A549 (cell line): ENCODE data around the gene LYSMD1. TPM values are rescaled to one million over a fixed set of nuclear protein-coding genes. Genes with fewer than 3 reads are reported as not detected.
A peak's percentile ranks its signal among the peaks of the same experiment; 100 is the strongest.
"Not testable (repeated sequence)": the region's sequence is repeated elsewhere in the genome, so short reads cannot be mapped to it uniquely, and the experiment has no call there.

Experiments used
- ATAC-seq, 2 experiments: fragments of 200-7000 bp in 1 of 2; fragments of >200 bp in 1 of 2; cut with Nextera tagmentation in 1 of 2; cut with Tn5 transposase in 1 of 2; 3 replicates each; pipeline versions ENCODE4 v1.8.0 to v1.9.1; 2018 to 2020; ENCODE audit warnings: mild to moderate bottlenecking in 1 of 2, moderate library complexity in 1 of 2
- CTCF ChIA-PET: fragments of 300-600 bp; sonication (Branson Sonifier 250); formaldehyde crosslinking; extraction: SDS; loops from one replicate; lab custom pipeline; 2021; ENCODE audit warnings: antibody characterized with exemption, inconsistent platforms; lab: Yijun Ruan, JAX
- POLR2A ChIA-PET: fragments of 350-600 bp; formaldehyde crosslinking; extraction: SDS; loops from one replicate; lab custom pipeline; 2021; ENCODE audit warnings: antibody characterized with exemption, inconsistent platforms; lab: Yijun Ruan, JAX
- DNase-seq, 2 experiments: peaks; one replicate each; pipeline versions ENCODE4 v3.0.0 to v3.0.0-alpha.2; 2011 to 2016; ENCODE audit warnings: low read depth in 1 of 2, low spot score in 1 of 2
- FAIRE-seq: peaks from 2 replicates; lab custom pipeline; 2011; peaks lifted over from hg19 to GRCh38; lab: Jason Lieb, UNC
- H3K27ac ChIP-seq, 2 experiments: fragments of >200 bp; sonication (Bioruptor Twin); formaldehyde crosslinking; 3 replicates each; pipeline ENCODE4 v1.5.1; 2016 to 2017
- H3K4me1 ChIP-seq: fragments of >200 bp; sonication (Bioruptor Twin); formaldehyde crosslinking; 3 replicates; pipeline ENCODE4 v1.6.1; 2016
- H3K4me2 ChIP-seq: fragments of >200 bp; sonication (Bioruptor Twin); formaldehyde crosslinking; 3 replicates; pipeline ENCODE4 v1.6.1; 2016
- H3K4me3 ChIP-seq: fragments of >200 bp; sonication (Bioruptor Twin); formaldehyde crosslinking; 3 replicates; pipeline ENCODE4 v1.5.1; 2016
- H3K9me3 ChIP-seq: fragments of >200 bp; sonication (Bioruptor Twin); formaldehyde crosslinking; 3 replicates; pipeline ENCODE4 v1.6.1; 2016
- BHLHE40 ChIP-seq: IDR thresholded peaks from 2 replicates; pipeline ENCODE4 v1.6.1; 2012; ENCODE audit warnings: low read depth, low read length, inconsistent platforms
- CEBPB ChIP-seq, 2 experiments: fragments of >200 bp in 1 of 2; sonication (Bioruptor Twin) in 1 of 2; formaldehyde crosslinking in 1 of 2; IDR thresholded peaks; 2 replicates each; pipeline ENCODE4 v1.6.1; 2012 to 2016
- CHD2 ChIP-seq: fragments of 150-350 bp; IDR thresholded peaks from 2 replicates; pipeline ENCODE4 v1.6.1; 2014; ENCODE audit warnings: low read length; ENCODE audit not compliant: partially characterized antibody
- CHD4 ChIP-seq: fragments of 200-600 bp; sonication (generic); IDR thresholded peaks from 2 replicates; pipeline ENCODE4 v1.6.1; 2016; ENCODE audit warnings: antibody characterized with exemption, mild to moderate bottlenecking, borderline replicate concordance
- CTCF ChIP-seq: fragments of >200 bp; sonication (Bioruptor Twin); formaldehyde crosslinking; IDR thresholded peaks from 3 replicates; pipeline ENCODE4 v1.5.1; 2016
- EHF ChIP-seq: fragments of 250-450 bp; sonication (Bioruptor Pico); IDR thresholded peaks from 2 replicates; pipeline ENCODE4 v1.5.0; 2020; ENCODE audit warnings: mild to moderate bottlenecking
- EP300 ChIP-seq, 2 experiments: fragments of >200 bp; sonication (Bioruptor Twin); formaldehyde crosslinking; IDR thresholded peaks; 2 replicates in 1 of 2; 3 replicates in 1 of 2; pipeline ENCODE4 v1.6.1; 2016 to 2017
- FOSL2 ChIP-seq, 2 experiments: fragments of 450-650 bp in 1 of 2; fragments of >200 bp in 1 of 2; sonication (Bioruptor Twin) in 1 of 2; formaldehyde crosslinking; IDR thresholded peaks; 2 replicates each; pipeline versions ENCODE4 v1.5.0 to v1.6.1; 2016 to 2020; ENCODE audit warnings: mild to moderate bottlenecking in 1 of 2, moderate library complexity in 1 of 2
- GATA3 ChIP-seq: IDR thresholded peaks from 2 replicates; pipeline ENCODE4 v1.6.1; 2012; ENCODE audit warnings: borderline replicate concordance
- HDAC2 ChIP-seq: fragments of 200-600 bp; sonication (generic); IDR thresholded peaks from 2 replicates; pipeline ENCODE4 v1.6.1; 2016
- HES2 ChIP-seq: fragments of >200 bp; sonication (Bioruptor Twin); formaldehyde crosslinking; IDR thresholded peaks from 2 replicates; pipeline ENCODE4 v1.6.1; 2016
- HOXB13 ChIP-seq: fragments of 250-450 bp; sonication (Bioruptor Pico); IDR thresholded peaks from 2 replicates; pipeline ENCODE4 v1.5.0; 2020; ENCODE audit warnings: low read depth, mild to moderate bottlenecking, moderate library complexity
- JUN ChIP-seq, 2 experiments: fragments of >200 bp; sonication (Bioruptor Twin); formaldehyde crosslinking; IDR thresholded peaks; 2 replicates in 1 of 2; 3 replicates in 1 of 2; pipeline ENCODE4 v1.6.1; 2016 to 2017
- JUNB ChIP-seq: fragments of >200 bp; sonication (Bioruptor Twin); formaldehyde crosslinking; IDR thresholded peaks from 2 replicates; pipeline ENCODE4 v1.6.1; 2016
- KDM1A ChIP-seq: fragments of 200-600 bp; sonication (generic); IDR thresholded peaks from 2 replicates; pipeline ENCODE4 v1.6.1; 2016; ENCODE audit warnings: low read depth, mild to moderate bottlenecking
- MAX ChIP-seq: IDR thresholded peaks from 2 replicates; pipeline ENCODE4 v1.6.1; 2012
- MAZ ChIP-seq: fragments of 150-350 bp; IDR thresholded peaks from 2 replicates; pipeline ENCODE4 v1.6.1; 2014; ENCODE audit warnings: antibody characterized with exemption, low read depth, low read length, borderline replicate concordance
- MYC ChIP-seq: IDR thresholded peaks from 2 replicates; pipeline ENCODE4 v1.6.1; 2012; ENCODE audit warnings: mild to moderate bottlenecking, inconsistent platforms, low read length, improper control_type of control experiment, borderline replicate concordance
- NR3C1 ChIP-seq: fragments of >200 bp; sonication (Bioruptor Twin); formaldehyde crosslinking; IDR thresholded peaks from 3 replicates; pipeline ENCODE4 v1.6.1; 2017
- POLR2AphosphoS2 ChIP-seq: conservative IDR thresholded peaks from 2 replicates; pipeline ENCODE4 v1.6.1; 2012; ENCODE audit warnings: low read length, improper control_type of control experiment, inconsistent platforms
- RAD21 ChIP-seq, 2 experiments: fragments of >200 bp in 1 of 2; sonication (Bioruptor Twin) in 1 of 2; formaldehyde crosslinking in 1 of 2; IDR thresholded peaks in 1 of 2; conservative IDR thresholded peaks in 1 of 2; 2 replicates in 1 of 2; 3 replicates in 1 of 2; pipeline ENCODE4 v1.6.1; 2012 to 2018; ENCODE audit warnings: inconsistent platforms in 1 of 2
- RARB ChIP-seq: fragments of 250-450 bp; sonication (Bioruptor Pico); IDR thresholded peaks from 2 replicates; pipeline ENCODE4 v1.8.0; 2021; ENCODE audit warnings: mild to moderate bottlenecking, moderate library complexity
- SMC3 ChIP-seq: fragments of >200 bp; sonication (Bioruptor Twin); formaldehyde crosslinking; IDR thresholded peaks from 3 replicates; pipeline ENCODE4 v1.6.1; 2018; ENCODE audit warnings: inconsistent platforms
- TP53 ChIP-seq: fragments of 250-450 bp; sonication (Bioruptor Pico); IDR thresholded peaks from 2 replicates; pipeline ENCODE4 v1.5.0; 2021; ENCODE audit warnings: mild to moderate bottlenecking, moderate library complexity
- WGBS: methylation state at CpG from one replicate; pipeline ENCODE4 v1.1.6; 2017; ENCODE audit errors: missing lambda C conversion rate; 5-methylcytosine and 5-hydroxymethylcytosine counted together
- polyA plus RNA-seq, 4 experiments: library from polyadenylated mRNA; depleted of rRNA in 3 of 4; stranded (reverse); fragments of >200 nt; fragmentation: RNase III in 1 of 4; extraction: RNeasy Plus Mini Kit Qiagen cat#74134 plus additional on column Dnase treatment in 1 of 4; gene quantifications; 2 replicates in 3 of 4; 3 replicates in 1 of 4; pipeline ENCODE4 v1.2.3, GENCODE V29; 2011 to 2017

Gene LYSMD1
- polyA plus RNA-seq, 2 of the 4 experiments (the other 2 are of a cell fraction) = 7.0 to 10.5 TPM

- H3K9me3 ChIP-seq = no peaks in the 10 kb centered on the region
- peak overlapping the region; percentile 95 for H3K27ac ChIP-seq
- no peak for TF ChIP-seq FOSL2 (IDR thresholded peaks at IDR 0.05)
- peak; percentile 39 for TF ChIP-seq FOSL2 (CRISPR knock-in tag; IDR thresholded peaks at IDR 0.05)
- peak; percentile 67; the same call in 1 of the 2 replicates for TF ChIP-seq KDM1A
- TF ChIP-seq CHD4 = peak; percentile 63; the same call in 1 of the 2 replicates
- no peak for TF ChIP-seq POLR2AphosphoS2
- no peak for TF ChIP-seq MAZ
- ChIA-PET POLR2A (interaction anchor here (1.4 kb wide), 1 partner anchor 8 kb away, joined by 7 read pairs; the partner anchor contains the start of gene VPS72), CTCF (interaction anchor here (1.2 to 5.8 kb wide), 3 partner anchors 28 to 53 kb away, joined by 3 to 48 read pairs (median 4); no protein-coding TSS in a partner anchor)
- peaks cover 30% of the 10 kb centered on the region for H3K4me1 ChIP-seq
- peak overlapping the region; percentile 78 for H3K4me3 ChIP-seq
- H3K4me2 ChIP-seq = peak overlapping the region; percentile 87
- 1% methylated on average over 10 of the region's 10 CpGs for WGBS
- no peak for FAIRE-seq
- peak in 1 of 2 experiments; percentile 65 for DNase-seq
- ATAC-seq = peak in 1 of 2 experiments; percentile 5; a peak in 3 of 6 replicates
These were observed 32.2 kb upstream of the LYSMD1 start for GRCh38 chr1:151197863-151198253.

- WGBS = 14% methylated on average over 14 of the region's 14 CpGs
- no peak for TF ChIP-seq HES2
- peak; percentile 86 for TF ChIP-seq CTCF
- TF ChIP-seq SMC3 = peak; percentile 70
- TF ChIP-seq HDAC2 = no peak
- TF ChIP-seq CHD2 = no peak
- TF ChIP-seq NR3C1 = no peak
- peak; percentile 33; the same call in 1 of the 2 replicates for TF ChIP-seq MAX
- peak; percentile 72 to 75 for TF ChIP-seq RAD21 (conservative IDR thresholded peaks at IDR 0.05 in 1 of 2, IDR thresholded peaks at IDR 0.05 in 1 of 2)
- Histone ChIP-seq H3K4me2 (peak overlapping the region; percentile 82), H3K4me1 (peaks cover 29% of the 10 kb centered on the region), H3K4me3 (peak overlapping the region; percentile 45), H3K9me3 (no peaks in the 10 kb centered on the region), H3K27ac (peak overlapping the region; percentile 93 to 95)
- ATAC-seq (peak; percentile 60 to 64; a peak in 5 of 6 replicates), DNase-seq (peak; percentile 69 to 93), FAIRE-seq (no peak)
- ChIA-PET POLR2A (interaction anchor here (0.7 to 1.7 kb wide), 3 partner anchors 12 to 85 kb away, joined by 4 to 8 read pairs (median 6); partner anchors contain the start of genes PSMD4 and ZNF687), CTCF (interaction anchor here (0.6 to 5.8 kb wide), 16 partner anchors 18 to 1263 kb away, joined by 3 to 48 read pairs (median 4); partner anchors contain the start of genes PSMD4 and ZNF687)
These were observed 30.6 kb upstream of the LYSMD1 start for GRCh38 chr1:151196292-151196800.

GRCh38 chr1:151194894-151195594, 29.3 kb upstream of the LYSMD1 start:
- Histone ChIP-seq H3K27ac (peak overlapping the region; percentile 93 to 95), H3K4me2 (peak overlapping the region; percentile 82), H3K4me1 (peaks cover 22% of the 10 kb centered on the region), H3K4me3 (peak overlapping the region; percentile 45)
- ChIA-PET CTCF (interaction anchor here (0.6 to 3.3 kb wide), 21 partner anchors 12 to 740 kb away, joined by 3 to 20 read pairs (median 4); partner anchors contain the start of gene PSMD4), POLR2A (interaction anchor here (0.6 to 1.7 kb wide), 5 partner anchors 35 to 300 kb away, joined by 3 to 8 read pairs (median 3); partner anchors contain the start of genes PSMD4 and ZNF687)
- ATAC-seq = peak; percentile 48 to 73
- WGBS = 8% methylated on average over 17 of the region's 17 CpGs
- DNase-seq = peak; percentile 90 to 97
- FAIRE-seq, H3K9me3 ChIP-seq: not testable (repeated sequence)
- TF ChIP-seq BHLHE40 (0 out of 2 replicates have a peak, but pooled peaks have one; percentile 37), EHF (CRISPR knock-in tag) (0 out of 2 replicates have a peak, but pooled peaks have one; percentile 40), TP53 (CRISPR knock-in tag) (peak; percentile 42; the same call in 1 of the 2 replicates), RARB (CRISPR knock-in tag) (peak; percentile 83; the same call in 1 of the 2 replicates), FOSL2 (IDR thresholded peaks at IDR 0.05) (peak; percentile 84), FOSL2 (CRISPR knock-in tag; IDR thresholded peaks at IDR 0.05) (peak; percentile 98), JUN (IDR thresholded peaks at IDR 0.05) (peak in 1 of 2 experiments; percentile 83; a peak in 2 of 5 replicates), GATA3 (peak; percentile 82), CEBPB (IDR thresholded peaks at IDR 0.05) (peak; percentile 49 to 88; a peak in 2 of 4 replicates), HOXB13 (peak; percentile 17; the same call in 1 of the 2 replicates), MAX (peak; percentile 62; the same call in 1 of the 2 replicates), EP300 (IDR thresholded peaks at IDR 0.05) (peak in 1 of 2 experiments; percentile 48; a peak in 1 of 5 replicates), MYC (peak; percentile 13; the same call in 1 of the 2 replicates), JUNB (peak; percentile 68)
